Caco-2 (cell line): Measurements from ENCODE around the gene UNC80. TPM values are rescaled to one million over a fixed set of nuclear protein-coding genes. Genes with fewer than 3 reads are reported as not detected.

Source experiments
- BruUV-seq: library from RNA; stranded (reverse); fragments of 400-500 nt; replicated peaks from 2 replicates; lab custom pipeline; 2021; lab: Mats Ljungman, UMichigan
- CTCF ChIA-PET: fragments of 300-600 bp; sonication (Branson Sonifier 250); formaldehyde crosslinking; loops from one replicate; lab custom pipeline; 2022; ENCODE audit warnings: antibody characterized with exemption; lab: Charles Lee
- POLR2A ChIA-PET: fragments of 300-600 bp; sonication (Branson Sonifier 250); formaldehyde crosslinking; loops from one replicate; lab custom pipeline; 2022; ENCODE audit warnings: antibody characterized with exemption; lab: Charles Lee
- DNase-seq, 2 experiments: peaks; one replicate each; pipeline versions ENCODE4 v3.0.0 to v3.0.0-alpha.2; 2020 to 2022
- H3K27me3 ChIP-seq: replicated peaks from 2 replicates; pipeline ENCODE4 v1.6.0; 2011; ENCODE audit warnings: low read length; ENCODE audit not compliant: control insufficient read depth, insufficient read depth
- H3K36me3 ChIP-seq: 2 replicates; pipeline ENCODE4 v1.5.1; 2011; ENCODE audit warnings: low read length; ENCODE audit not compliant: control insufficient read depth, insufficient read depth
- H3K4me1 ChIP-seq: fragments of 250-450 bp; sonication (Bioruptor Pico); 2 replicates; pipeline ENCODE4 v1.5.1; 2020; ENCODE audit warnings: mild to moderate bottlenecking
- H3K4me3 ChIP-seq: 2 replicates; pipeline ENCODE4 v1.5.1; 2011; ENCODE audit warnings: low read depth, mild to moderate bottlenecking, control low read depth, low read length
- H3K9me3 ChIP-seq: fragments of 250-450 bp; sonication (Bioruptor Pico); 2 replicates; pipeline ENCODE4 v1.5.1; 2020; ENCODE audit warnings: mild to moderate bottlenecking, moderate library complexity
- H3K27ac Mint-ChIP-seq: one replicate; pipeline ENCODE4 v1.8.0; 2022; ENCODE audit warnings: mixed read lengths; ENCODE audit not compliant: unreplicated experiment
- H3K27me3 Mint-ChIP-seq: one replicate; pipeline ENCODE4 v1.8.0; 2022; ENCODE audit warnings: mixed read lengths; ENCODE audit not compliant: insufficient read depth, unreplicated experiment
- H3K36me3 Mint-ChIP-seq: one replicate; pipeline ENCODE4 v1.8.0; 2022; ENCODE audit warnings: mild to moderate bottlenecking, mixed read lengths; ENCODE audit not compliant: insufficient read depth, unreplicated experiment
- H3K4me1 Mint-ChIP-seq: one replicate; pipeline ENCODE4 v1.8.0; 2022; ENCODE audit warnings: low read depth, mixed read lengths; ENCODE audit not compliant: unreplicated experiment
- H3K4me3 Mint-ChIP-seq: one replicate; pipeline ENCODE4 v1.8.0; 2022; ENCODE audit warnings: mild to moderate bottlenecking, moderate library complexity, mixed read lengths; ENCODE audit not compliant: unreplicated experiment
- H3K9me3 Mint-ChIP-seq: one replicate; pipeline ENCODE4 v1.8.0; 2022; ENCODE audit warnings: mixed read lengths; ENCODE audit not compliant: unreplicated experiment
- intact Hi-C: fragments of 100-400 bp; cut with micrococcal nuclease; formaldehyde crosslinking; loops from one replicate; pipeline ENCODE4 v1.10.0; 2022; ENCODE audit not compliant: unreplicated experiment
- total RNA-seq: library from RNA; stranded (reverse); gene quantifications from 2 replicates; pipeline ENCODE4 v1.2.3, GENCODE V29; 2022
- TF ChIP-seq, protein P1 (sequence below), 2 experiments: fragments of 200-600 bp in 1 of 2; IDR thresholded peaks; 1 replicate in 1 of 2; 2 replicates in 1 of 2; pipeline versions ENCODE4 v1.5.1 to v1.8.0; 2011 to 2022; ENCODE audit warnings: antibody characterized with exemption in 1 of 2, control low read depth in 1 of 2, inconsistent platforms in 1 of 2, low read depth in 1 of 2, low read length in 1 of 2, mild to moderate bottlenecking in 1 of 2, moderate library complexity in 1 of 2; ENCODE audit not compliant: insufficient read depth in 1 of 2, severe bottlenecking in 1 of 2, unreplicated experiment in 1 of 2

The UNC80 gene
- total RNA-seq, 1 experiment from 2014 or later = not detected

DNA sequence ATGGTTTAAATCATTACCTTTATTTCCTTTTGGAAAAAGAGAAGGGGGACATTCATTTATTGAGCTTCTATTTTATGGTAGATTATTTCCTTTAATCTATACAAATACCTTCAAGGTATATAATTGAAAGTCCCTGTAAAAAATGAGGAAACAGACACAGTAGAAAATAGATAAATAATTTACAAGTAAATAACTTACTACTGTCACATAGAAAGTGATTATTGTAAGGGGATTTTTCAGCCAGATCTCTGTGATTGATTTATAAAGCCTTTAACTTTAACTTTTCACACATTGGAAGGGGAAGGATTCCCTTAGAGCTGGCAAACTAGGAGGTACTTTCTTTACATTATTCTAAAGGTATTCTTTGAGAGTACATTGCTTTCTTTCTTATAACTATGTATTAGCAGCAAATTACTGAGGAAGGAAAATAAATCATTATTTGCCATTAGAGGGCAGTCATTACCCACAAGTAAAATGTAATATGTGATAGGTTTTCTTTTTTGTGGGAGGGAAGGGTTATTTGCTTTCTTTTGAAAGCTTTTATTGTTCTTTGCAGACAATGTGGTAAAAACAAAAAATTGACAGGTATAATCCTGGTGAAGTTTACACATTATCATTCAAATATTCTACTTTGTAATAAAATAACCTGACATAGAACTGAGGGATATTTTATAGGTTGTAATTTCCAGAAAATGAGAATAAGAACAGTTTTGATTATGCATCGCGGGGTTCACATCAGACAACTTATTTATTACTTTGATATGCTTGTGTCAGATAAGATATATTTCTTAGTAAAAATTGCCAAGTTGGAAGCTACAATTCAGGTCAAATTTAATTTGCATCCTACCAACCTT, 206.0 kb downstream of the UNC80 start:
- Mint-ChIP-seq H3K36me3 (no peaks in the 10 kb centered on the region), H3K4me3 (no peak overlapping the region), H3K4me1 (no peaks in the 10 kb centered on the region), H3K27ac (no peak overlapping the region), H3K9me3 (no peaks in the 10 kb centered on the region), H3K27me3 (peaks cover 9% of the 10 kb centered on the region)
- CTCF ChIA-PET = interaction anchor here (1.4 to 1.6 kb wide), 2 partner anchors 219 to 221 kb away, joined by 4 to 7 read pairs; no protein-coding TSS in a partner anchor
- DNase-seq = peak in 1 of 2 experiments; percentile 36
- H3K4me1 ChIP-seq = no peaks in the 10 kb centered on the region
- no peaks in the 10 kb centered on the region for H3K27me3 ChIP-seq
- H3K4me3 ChIP-seq = no peak overlapping the region
- no peaks in the 10 kb centered on the region for H3K9me3 ChIP-seq
- BruUV-seq = no TSS peak
- intact Hi-C loops = loop anchor here (1.0 to 5.0 kb wide), 4 partner anchors 95 to 421 kb away; no protein-coding TSS in a partner anchor
- POLR2A ChIA-PET = no interaction called here
- TF ChIP-seq, protein P1, sequence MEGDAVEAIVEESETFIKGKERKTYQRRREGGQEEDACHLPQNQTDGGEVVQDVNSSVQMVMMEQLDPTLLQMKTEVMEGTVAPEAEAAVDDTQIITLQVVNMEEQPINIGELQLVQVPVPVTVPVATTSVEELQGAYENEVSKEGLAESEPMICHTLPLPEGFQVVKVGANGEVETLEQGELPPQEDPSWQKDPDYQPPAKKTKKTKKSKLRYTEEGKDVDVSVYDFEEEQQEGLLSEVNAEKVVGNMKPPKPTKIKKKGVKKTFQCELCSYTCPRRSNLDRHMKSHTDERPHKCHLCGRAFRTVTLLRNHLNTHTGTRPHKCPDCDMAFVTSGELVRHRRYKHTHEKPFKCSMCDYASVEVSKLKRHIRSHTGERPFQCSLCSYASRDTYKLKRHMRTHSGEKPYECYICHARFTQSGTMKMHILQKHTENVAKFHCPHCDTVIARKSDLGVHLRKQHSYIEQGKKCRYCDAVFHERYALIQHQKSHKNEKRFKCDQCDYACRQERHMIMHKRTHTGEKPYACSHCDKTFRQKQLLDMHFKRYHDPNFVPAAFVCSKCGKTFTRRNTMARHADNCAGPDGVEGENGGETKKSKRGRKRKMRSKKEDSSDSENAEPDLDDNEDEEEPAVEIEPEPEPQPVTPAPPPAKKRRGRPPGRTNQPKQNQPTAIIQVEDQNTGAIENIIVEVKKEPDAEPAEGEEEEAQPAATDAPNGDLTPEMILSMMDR (IDR thresholded peaks at IDR 0.05; ENCODE audit: insufficient read depth in 1 of 2, low read depth in 1 of 2, low read length in 1 of 2, severe bottlenecking in 1 of 2, unreplicated experiment in 1 of 2) = peak; percentile 37 to 53
- H3K36me3 ChIP-seq = no peaks in the 10 kb centered on the region

DNA sequence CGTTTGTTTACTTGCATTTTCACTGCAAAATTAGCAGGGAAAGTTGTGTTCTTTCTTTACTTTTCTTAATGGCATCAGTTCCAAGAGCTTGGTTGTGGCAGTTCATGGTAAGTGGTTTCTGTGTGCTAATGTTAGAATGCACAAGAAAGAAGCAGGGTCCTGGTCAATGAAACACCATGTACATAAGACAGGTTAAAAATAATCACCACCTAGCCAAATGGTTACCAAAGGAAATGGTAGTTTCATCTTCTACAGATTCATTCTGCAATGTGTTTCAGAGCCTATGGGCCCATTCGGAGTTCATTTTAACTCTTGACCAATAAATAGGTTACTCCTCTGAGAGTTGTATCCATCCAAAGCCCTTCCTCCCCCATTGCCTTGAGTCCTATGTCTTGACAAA, 212.7 kb downstream of the UNC80 start:
- CTCF ChIA-PET = no interaction called here
- no peaks in the 10 kb centered on the region for H3K27me3 ChIP-seq
- no peaks in the 10 kb centered on the region for H3K36me3 Mint-ChIP-seq

DNA sequence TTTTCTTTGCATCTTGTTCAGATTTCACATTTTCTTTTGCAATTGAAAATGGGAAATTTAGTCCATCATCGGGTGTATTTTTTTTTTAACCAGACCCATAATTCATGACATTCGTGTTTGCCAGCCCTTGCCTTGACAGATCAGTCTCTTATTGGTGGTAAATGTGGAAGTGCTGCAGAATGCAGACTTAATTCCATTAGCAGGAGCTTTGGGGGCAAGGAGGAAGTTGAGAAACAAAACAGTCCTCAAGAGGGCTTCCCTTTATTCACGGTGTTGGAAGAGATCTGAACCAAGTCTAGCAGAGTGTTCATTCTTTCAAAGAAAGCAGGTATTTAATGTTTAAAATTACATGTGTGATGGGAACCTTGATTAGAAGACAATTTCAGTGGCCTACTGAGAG, 214.2 kb downstream of the UNC80 start:
- POLR2A ChIA-PET = no interaction called here

More for the DNA sequence above, 212.7 kb downstream of the UNC80 start:
- Histone ChIP-seq H3K9me3 (no peaks in the 10 kb centered on the region), H3K36me3 (no peaks in the 10 kb centered on the region), H3K4me1 (no peaks in the 10 kb centered on the region), H3K4me3 (no peak overlapping the region)
- Mint-ChIP-seq H3K4me3 (no peak overlapping the region), H3K27me3 (peaks cover 14% of the 10 kb centered on the region), H3K9me3 (no peaks in the 10 kb centered on the region), H3K4me1 (no peaks in the 10 kb centered on the region), H3K27ac (no peak overlapping the region)
- POLR2A ChIA-PET = no interaction called here
- no peak for DNase-seq
- TF ChIP-seq, protein P1 (IDR thresholded peaks at IDR 0.05; ENCODE audit: insufficient read depth in 1 of 2, low read depth in 1 of 2, low read length in 1 of 2, severe bottlenecking in 1 of 2, unreplicated experiment in 1 of 2) = no peak
- intact Hi-C loops = no loop called here
- no TSS peak for BruUV-seq

More for the DNA sequence above, 214.2 kb downstream of the UNC80 start:
- no peak overlapping the region for H3K27ac Mint-ChIP-seq
- no peak for DNase-seq
- peaks cover 8% of the 10 kb centered on the region for H3K27me3 Mint-ChIP-seq
- intact Hi-C loops = no loop called here
- Histone ChIP-seq H3K9me3 (no peaks in the 10 kb centered on the region), H3K4me3 (no peak overlapping the region), H3K36me3 (no peaks in the 10 kb centered on the region), H3K27me3 (no peaks in the 10 kb centered on the region), H3K4me1 (no peaks in the 10 kb centered on the region)
- H3K4me1 Mint-ChIP-seq = no peaks in the 10 kb centered on the region
- BruUV-seq = no TSS peak
- H3K9me3 Mint-ChIP-seq = no peaks in the 10 kb centered on the region
- TF ChIP-seq, protein P1 (IDR thresholded peaks at IDR 0.05; ENCODE audit: insufficient read depth in 1 of 2, low read depth in 1 of 2, low read length in 1 of 2, severe bottlenecking in 1 of 2, unreplicated experiment in 1 of 2) = no peak
- CTCF ChIA-PET = no interaction called here
- no peak overlapping the region for H3K4me3 Mint-ChIP-seq
- H3K36me3 Mint-ChIP-seq = no peaks in the 10 kb centered on the region
